Measurements from ENCODE around the gene TMIE.

DNA sequence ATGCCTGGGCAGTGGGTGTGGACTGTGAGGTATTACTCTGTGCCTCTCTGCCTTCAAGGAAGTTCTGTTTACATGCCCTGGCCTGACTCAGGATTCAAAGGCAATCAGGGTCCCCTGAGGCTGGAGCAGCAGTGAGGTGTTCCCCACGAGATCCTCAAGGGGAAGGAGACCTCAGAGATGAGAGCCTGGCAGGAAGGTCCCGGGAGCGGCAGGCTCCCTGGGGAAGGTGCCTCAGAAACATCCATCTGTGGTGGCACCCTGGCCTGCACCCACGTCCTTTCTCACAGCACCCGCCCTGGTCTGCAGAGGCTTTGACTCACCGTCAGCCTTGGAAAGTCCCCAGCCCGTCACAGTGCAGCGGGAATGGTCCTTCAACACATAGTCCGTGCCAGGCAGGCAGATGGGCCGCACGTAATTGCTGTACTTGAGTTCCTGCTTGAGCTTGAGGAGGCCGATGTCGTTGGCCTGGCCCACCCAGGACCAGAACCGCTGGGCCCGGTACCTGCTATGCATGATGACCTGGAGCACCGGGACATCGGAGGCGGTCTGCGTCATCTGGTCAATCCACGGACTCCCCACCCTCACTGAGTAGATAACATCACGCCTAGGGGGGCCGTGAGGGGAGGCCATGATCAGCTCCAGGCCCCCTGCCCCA, 12.8 kb downstream of the TMIE start:
- TF ChIP-seq, protein P1, sequence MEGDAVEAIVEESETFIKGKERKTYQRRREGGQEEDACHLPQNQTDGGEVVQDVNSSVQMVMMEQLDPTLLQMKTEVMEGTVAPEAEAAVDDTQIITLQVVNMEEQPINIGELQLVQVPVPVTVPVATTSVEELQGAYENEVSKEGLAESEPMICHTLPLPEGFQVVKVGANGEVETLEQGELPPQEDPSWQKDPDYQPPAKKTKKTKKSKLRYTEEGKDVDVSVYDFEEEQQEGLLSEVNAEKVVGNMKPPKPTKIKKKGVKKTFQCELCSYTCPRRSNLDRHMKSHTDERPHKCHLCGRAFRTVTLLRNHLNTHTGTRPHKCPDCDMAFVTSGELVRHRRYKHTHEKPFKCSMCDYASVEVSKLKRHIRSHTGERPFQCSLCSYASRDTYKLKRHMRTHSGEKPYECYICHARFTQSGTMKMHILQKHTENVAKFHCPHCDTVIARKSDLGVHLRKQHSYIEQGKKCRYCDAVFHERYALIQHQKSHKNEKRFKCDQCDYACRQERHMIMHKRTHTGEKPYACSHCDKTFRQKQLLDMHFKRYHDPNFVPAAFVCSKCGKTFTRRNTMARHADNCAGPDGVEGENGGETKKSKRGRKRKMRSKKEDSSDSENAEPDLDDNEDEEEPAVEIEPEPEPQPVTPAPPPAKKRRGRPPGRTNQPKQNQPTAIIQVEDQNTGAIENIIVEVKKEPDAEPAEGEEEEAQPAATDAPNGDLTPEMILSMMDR (conservative IDR thresholded peaks at IDR 0.05), result no peak
- no peak for TF ChIP-seq EZH2 (IDR thresholded peaks at IDR 0.05; ENCODE audit: low read depth)

Data from PC-9 (cell line).